Esophagus squamous epithelium (tissue), 4 donors: ENCODE measurements around the gene ZNF79.

Experiments used
- POLR2A ChIP-seq, 4 donors: fragments of 450-650 bp; IDR thresholded peaks; one replicate each; pipeline ENCODE4 v1.6.1; 2017; ENCODE audit warnings: antibody characterized with exemption in 4 of 4, mild to moderate bottlenecking in 4 of 4, moderate library complexity in 3 of 4
- TF ChIP-seq, protein P1 (sequence below), 6 experiments: fragments of 450-650 bp in 4 of 6; fragments of 200-600 bp in 2 of 6; sonication (generic) in 2 of 6; IDR thresholded peaks; one replicate each; pipeline ENCODE4 v1.5.1; 2016 to 2019; ENCODE audit warnings: antibody characterized with exemption in 6 of 6, mild to moderate bottlenecking in 4 of 6, moderate library complexity in 4 of 6

DNA sequence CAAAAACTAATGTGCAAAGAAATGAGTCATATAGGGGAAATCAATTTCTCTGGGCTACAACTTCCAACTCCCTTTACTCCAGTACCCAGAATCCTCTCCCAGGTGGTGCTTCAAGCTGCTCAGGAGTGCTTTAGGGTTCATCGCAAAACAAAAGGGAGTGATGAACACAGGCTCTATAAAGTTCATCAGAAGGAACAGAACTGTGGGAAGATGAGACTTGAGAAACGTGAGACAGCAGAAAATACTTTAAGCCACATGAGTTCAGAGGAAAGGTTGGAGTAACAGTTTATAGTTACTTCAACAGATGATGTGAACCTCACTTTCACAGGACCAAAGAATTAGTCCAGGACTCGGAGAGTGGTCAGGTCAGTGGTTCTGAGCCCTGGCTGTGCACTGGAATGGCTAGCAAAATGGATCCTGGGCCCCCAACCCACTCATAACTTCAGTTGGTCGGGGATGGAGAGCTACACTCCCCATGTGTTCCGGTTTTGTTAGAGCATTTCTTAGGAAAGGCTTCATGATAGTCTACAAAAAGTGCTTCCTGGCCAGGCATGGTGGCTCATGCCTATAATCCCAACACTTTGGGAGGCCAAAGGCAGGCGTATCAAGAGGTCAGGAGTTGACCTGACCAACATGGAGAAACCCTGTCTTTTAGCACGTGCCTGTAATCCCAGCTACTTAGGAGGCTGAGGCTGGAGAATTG, 22.7 kb downstream of the ZNF79 start:
- TF ChIP-seq, protein P1, sequence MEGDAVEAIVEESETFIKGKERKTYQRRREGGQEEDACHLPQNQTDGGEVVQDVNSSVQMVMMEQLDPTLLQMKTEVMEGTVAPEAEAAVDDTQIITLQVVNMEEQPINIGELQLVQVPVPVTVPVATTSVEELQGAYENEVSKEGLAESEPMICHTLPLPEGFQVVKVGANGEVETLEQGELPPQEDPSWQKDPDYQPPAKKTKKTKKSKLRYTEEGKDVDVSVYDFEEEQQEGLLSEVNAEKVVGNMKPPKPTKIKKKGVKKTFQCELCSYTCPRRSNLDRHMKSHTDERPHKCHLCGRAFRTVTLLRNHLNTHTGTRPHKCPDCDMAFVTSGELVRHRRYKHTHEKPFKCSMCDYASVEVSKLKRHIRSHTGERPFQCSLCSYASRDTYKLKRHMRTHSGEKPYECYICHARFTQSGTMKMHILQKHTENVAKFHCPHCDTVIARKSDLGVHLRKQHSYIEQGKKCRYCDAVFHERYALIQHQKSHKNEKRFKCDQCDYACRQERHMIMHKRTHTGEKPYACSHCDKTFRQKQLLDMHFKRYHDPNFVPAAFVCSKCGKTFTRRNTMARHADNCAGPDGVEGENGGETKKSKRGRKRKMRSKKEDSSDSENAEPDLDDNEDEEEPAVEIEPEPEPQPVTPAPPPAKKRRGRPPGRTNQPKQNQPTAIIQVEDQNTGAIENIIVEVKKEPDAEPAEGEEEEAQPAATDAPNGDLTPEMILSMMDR (IDR thresholded peaks at IDR 0.05) = no peak
- TF ChIP-seq POLR2A (IDR thresholded peaks at IDR 0.05) = no peak
